Muscle layer of colon (tissue), 2 donors: ENCODE measurements around the gene PLA2G4E.

ENCODE experiments used
- H3K27ac ChIP-seq: one replicate; pipeline ENCODE4 v1.7.0; 2013; ENCODE audit warnings: low read depth, mild to moderate bottlenecking, low read length, moderate library complexity
- H3K27me3 ChIP-seq, 2 donors: one replicate each; pipeline ENCODE4 v1.7.0; 2013; ENCODE audit warnings: low read length in 2 of 2, mild to moderate bottlenecking in 2 of 2; ENCODE audit not compliant: insufficient read depth in 2 of 2, control insufficient read depth in 1 of 2
- H3K36me3 ChIP-seq: one replicate; pipeline ENCODE4 v1.7.0; 2013; ENCODE audit warnings: mild to moderate bottlenecking, low read length; ENCODE audit not compliant: insufficient read depth
- H3K4me1 ChIP-seq: one replicate; pipeline ENCODE4 v1.7.0; 2013; ENCODE audit warnings: mild to moderate bottlenecking, low read length; ENCODE audit not compliant: insufficient read depth
- H3K4me3 ChIP-seq, 2 donors: one replicate each; pipeline ENCODE4 v1.7.0; 2013; ENCODE audit warnings: low read length in 2 of 2, low read depth in 1 of 2, mild to moderate bottlenecking in 1 of 2, moderate library complexity in 1 of 2
- H3K9ac ChIP-seq: one replicate; pipeline ENCODE4 v1.7.0; 2013; ENCODE audit warnings: low read length
- H3K9me3 ChIP-seq: one replicate; pipeline ENCODE4 v1.7.0; 2013; ENCODE audit warnings: mild to moderate bottlenecking, low read length
- donor health status: abdominal sarcoma.
- donor health status: Adenocarcinoma of cecum.

Gene PLA2G4E

GRCh38 chr15:41943543-41944312 lies 77.1 kb downstream of the PLA2G4E start:
- Histone ChIP-seq H3K9ac (no peak overlapping the region), H3K4me3 (no peak overlapping the region), H3K27me3 (no peaks in the 10 kb centered on the region), H3K9me3 (no peaks in the 10 kb centered on the region), H3K4me1 (peaks cover 12% of the 10 kb centered on the region), H3K36me3 (no peaks in the 10 kb centered on the region), H3K27ac (no peak overlapping the region)

- Histone ChIP-seq H3K27ac (no peak overlapping the region), H3K9me3 (no peaks in the 10 kb centered on the region), H3K4me3 (no peak overlapping the region), H3K36me3 (no peaks in the 10 kb centered on the region), H3K27me3 (no peaks in the 10 kb centered on the region), H3K9ac (no peak overlapping the region), H3K4me1 (peaks cover 12% of the 10 kb centered on the region)
These were observed 78.0 kb downstream of the PLA2G4E start for GRCh38 chr15:41942886-41943285.

GRCh38 chr15:41941644-41942415 lies 79.0 kb downstream of the PLA2G4E start:
- H3K9me3 ChIP-seq = no peaks in the 10 kb centered on the region
- H3K27me3 ChIP-seq = no peaks in the 10 kb centered on the region
- H3K36me3 ChIP-seq = no peaks in the 10 kb centered on the region
- H3K9ac ChIP-seq = no peak overlapping the region
- H3K27ac ChIP-seq = no peak overlapping the region
- no peak overlapping the region for H3K4me3 ChIP-seq
- H3K4me1 ChIP-seq = peaks cover 12% of the 10 kb centered on the region

- H3K27me3 ChIP-seq = no peaks in the 10 kb centered on the region
- H3K36me3 ChIP-seq = no peaks in the 10 kb centered on the region
- no peak overlapping the region for H3K9ac ChIP-seq
- peaks cover 12% of the 10 kb centered on the region for H3K4me1 ChIP-seq
- no peak overlapping the region for H3K27ac ChIP-seq
- no peak overlapping the region for H3K4me3 ChIP-seq
- no peaks in the 10 kb centered on the region for H3K9me3 ChIP-seq
These were observed 80.4 kb downstream of the PLA2G4E start for GRCh38 chr15:41940441-41940857.

GRCh38 chr15:41939986-41940385 lies 80.9 kb downstream of the PLA2G4E start:
- Histone ChIP-seq H3K4me1 (peaks cover 12% of the 10 kb centered on the region), H3K9ac (no peak overlapping the region), H3K27me3 (no peaks in the 10 kb centered on the region), H3K27ac (no peak overlapping the region), H3K36me3 (no peaks in the 10 kb centered on the region), H3K4me3 (no peak overlapping the region), H3K9me3 (no peaks in the 10 kb centered on the region)

GRCh38 chr15:41937568-41937923 lies 83.3 kb downstream of the PLA2G4E start:
- Histone ChIP-seq H3K9ac (no peak overlapping the region), H3K27me3 (no peaks in the 10 kb centered on the region), H3K4me3 (no peak overlapping the region), H3K36me3 (no peaks in the 10 kb centered on the region), H3K27ac (no peak overlapping the region), H3K4me1 (peaks cover 7% of the 10 kb centered on the region), H3K9me3 (no peaks in the 10 kb centered on the region)

GRCh38 chr15:41936649-41937567 lies 83.9 kb downstream of the PLA2G4E start:
- H3K4me1 ChIP-seq = peaks cover 7% of the 10 kb centered on the region
- no peak overlapping the region for H3K9ac ChIP-seq
- no peaks in the 10 kb centered on the region for H3K27me3 ChIP-seq
- H3K36me3 ChIP-seq = no peaks in the 10 kb centered on the region
- H3K27ac ChIP-seq = no peak overlapping the region
- H3K9me3 ChIP-seq = no peaks in the 10 kb centered on the region
- H3K4me3 ChIP-seq = no peak overlapping the region

GRCh38 chr15:41936155-41936554 lies 84.7 kb downstream of the PLA2G4E start:
- Histone ChIP-seq H3K4me3 (no peak overlapping the region), H3K9ac (no peak overlapping the region), H3K27me3 (no peaks in the 10 kb centered on the region), H3K27ac (no peak overlapping the region), H3K36me3 (no peaks in the 10 kb centered on the region), H3K9me3 (no peaks in the 10 kb centered on the region), H3K4me1 (peaks cover 7% of the 10 kb centered on the region)

GRCh38 chr15:41935566-41936020 lies 85.2 kb downstream of the PLA2G4E start:
- H3K27ac ChIP-seq = no peak overlapping the region

GRCh38 chr15:41934843-41935242 lies 86.0 kb downstream of the PLA2G4E start:
- Histone ChIP-seq H3K27me3 (no peaks in the 10 kb centered on the region), H3K9ac (no peak overlapping the region), H3K9me3 (no peaks in the 10 kb centered on the region), H3K4me1 (peaks cover 18% of the 10 kb centered on the region), H3K36me3 (no peaks in the 10 kb centered on the region), H3K27ac (no peak overlapping the region), H3K4me3 (no peak overlapping the region)

More at GRCh38 chr15:41935566-41936020, 85.2 kb downstream of the PLA2G4E start:
- no peaks in the 10 kb centered on the region for H3K9me3 ChIP-seq
- H3K27me3 ChIP-seq = no peaks in the 10 kb centered on the region
- H3K4me3 ChIP-seq = no peak overlapping the region
- peaks cover 13% of the 10 kb centered on the region for H3K4me1 ChIP-seq
- H3K9ac ChIP-seq = no peak overlapping the region
- H3K36me3 ChIP-seq = no peaks in the 10 kb centered on the region

GRCh38 chr15:41933771-41934170 lies 87.1 kb downstream of the PLA2G4E start:
- Histone ChIP-seq H3K27me3 (no peaks in the 10 kb centered on the region), H3K4me1 (peaks cover 28% of the 10 kb centered on the region), H3K9me3 (no peaks in the 10 kb centered on the region), H3K27ac (no peak overlapping the region), H3K9ac (no peak overlapping the region), H3K4me3 (no peak overlapping the region), H3K36me3 (no peaks in the 10 kb centered on the region)
